ENCODE measurements around the gene C1orf141. TPM values are rescaled to one million over a fixed set of nuclear protein-coding genes. Genes with fewer than 3 reads are reported as not detected.

C1orf141 gene
- total and polyA plus RNA-seq, 4 donors, result not detected

DNA sequence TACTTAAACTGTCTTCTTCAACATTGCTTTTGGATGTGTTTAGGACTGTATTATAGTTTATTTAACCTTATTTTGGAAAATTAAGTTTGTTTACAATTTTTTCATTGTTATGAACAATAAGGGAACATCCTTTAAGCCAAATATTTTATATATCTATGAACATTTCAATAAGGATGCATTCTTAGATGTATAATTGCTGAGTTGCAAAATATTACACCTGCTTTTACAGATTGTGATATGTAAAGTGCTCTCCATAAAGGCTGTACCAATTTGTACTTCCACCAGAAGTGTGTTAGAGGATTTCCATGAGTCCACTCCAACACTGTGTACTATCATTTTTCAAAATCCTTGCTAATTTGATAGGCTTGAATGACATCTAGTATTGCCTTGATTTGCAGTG is 39.2 kb upstream of the C1orf141 start:
- Histone ChIP-seq H3K27ac (ENCODE audit: low read depth in 1 of 2, low read length in 2 of 2) (no peak overlapping the region), H3K27me3 (ENCODE audit: control insufficient read depth in 4 of 4, insufficient read depth in 4 of 4, low read length in 3 of 4) (no peaks in the 10 kb centered on the region), H3K4me1 (ENCODE audit: control insufficient read depth in 4 of 4, insufficient read depth in 4 of 4, low read length in 3 of 4) (peaks cover 0 to 18% (median 13%) of the 10 kb centered on the region in 4 donors), H3K4me3 (ENCODE audit: low read depth in 1 of 3, low read length in 3 of 3) (no peak overlapping the region), H3K9ac (ENCODE audit: low read depth in 1 of 2, low read length in 2 of 2) (no peak overlapping the region), H3K36me3 (ENCODE audit: control insufficient read depth in 4 of 4, insufficient read depth in 3 of 4, low read depth in 1 of 4, low read length in 3 of 4) (no peaks in the 10 kb centered on the region), H3K9me3 (ENCODE audit: control insufficient read depth in 4 of 4, low read length in 3 of 4) (no peaks in the 10 kb centered on the region)
- TF ChIP-seq, protein P1, sequence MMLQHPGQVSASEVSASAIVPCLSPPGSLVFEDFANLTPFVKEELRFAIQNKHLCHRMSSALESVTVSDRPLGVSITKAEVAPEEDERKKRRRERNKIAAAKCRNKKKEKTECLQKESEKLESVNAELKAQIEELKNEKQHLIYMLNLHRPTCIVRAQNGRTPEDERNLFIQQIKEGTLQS (IDR thresholded peaks at IDR 0.05), result no peak
- TF ChIP-seq JUND (IDR thresholded peaks at IDR 0.05), result no peak
- no peak for TF ChIP-seq HNF4A (conservative IDR thresholded peaks at IDR 0.05)
- no peak for TF ChIP-seq SP1 (IDR thresholded peaks at IDR 0.05)
- TF ChIP-seq, protein P2, sequence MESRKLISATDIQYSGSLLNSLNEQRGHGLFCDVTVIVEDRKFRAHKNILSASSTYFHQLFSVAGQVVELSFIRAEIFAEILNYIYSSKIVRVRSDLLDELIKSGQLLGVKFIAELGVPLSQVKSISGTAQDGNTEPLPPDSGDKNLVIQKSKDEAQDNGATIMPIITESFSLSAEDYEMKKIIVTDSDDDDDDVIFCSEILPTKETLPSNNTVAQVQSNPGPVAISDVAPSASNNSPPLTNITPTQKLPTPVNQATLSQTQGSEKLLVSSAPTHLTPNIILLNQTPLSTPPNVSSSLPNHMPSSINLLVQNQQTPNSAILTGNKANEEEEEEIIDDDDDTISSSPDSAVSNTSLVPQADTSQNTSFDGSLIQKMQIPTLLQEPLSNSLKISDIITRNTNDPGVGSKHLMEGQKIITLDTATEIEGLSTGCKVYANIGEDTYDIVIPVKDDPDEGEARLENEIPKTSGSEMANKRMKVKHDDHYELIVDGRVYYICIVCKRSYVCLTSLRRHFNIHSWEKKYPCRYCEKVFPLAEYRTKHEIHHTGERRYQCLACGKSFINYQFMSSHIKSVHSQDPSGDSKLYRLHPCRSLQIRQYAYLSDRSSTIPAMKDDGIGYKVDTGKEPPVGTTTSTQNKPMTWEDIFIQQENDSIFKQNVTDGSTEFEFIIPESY (IDR thresholded peaks at IDR 0.05), result no peak
- TF ChIP-seq, protein P3, sequence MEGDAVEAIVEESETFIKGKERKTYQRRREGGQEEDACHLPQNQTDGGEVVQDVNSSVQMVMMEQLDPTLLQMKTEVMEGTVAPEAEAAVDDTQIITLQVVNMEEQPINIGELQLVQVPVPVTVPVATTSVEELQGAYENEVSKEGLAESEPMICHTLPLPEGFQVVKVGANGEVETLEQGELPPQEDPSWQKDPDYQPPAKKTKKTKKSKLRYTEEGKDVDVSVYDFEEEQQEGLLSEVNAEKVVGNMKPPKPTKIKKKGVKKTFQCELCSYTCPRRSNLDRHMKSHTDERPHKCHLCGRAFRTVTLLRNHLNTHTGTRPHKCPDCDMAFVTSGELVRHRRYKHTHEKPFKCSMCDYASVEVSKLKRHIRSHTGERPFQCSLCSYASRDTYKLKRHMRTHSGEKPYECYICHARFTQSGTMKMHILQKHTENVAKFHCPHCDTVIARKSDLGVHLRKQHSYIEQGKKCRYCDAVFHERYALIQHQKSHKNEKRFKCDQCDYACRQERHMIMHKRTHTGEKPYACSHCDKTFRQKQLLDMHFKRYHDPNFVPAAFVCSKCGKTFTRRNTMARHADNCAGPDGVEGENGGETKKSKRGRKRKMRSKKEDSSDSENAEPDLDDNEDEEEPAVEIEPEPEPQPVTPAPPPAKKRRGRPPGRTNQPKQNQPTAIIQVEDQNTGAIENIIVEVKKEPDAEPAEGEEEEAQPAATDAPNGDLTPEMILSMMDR (IDR thresholded peaks at IDR 0.05; ENCODE audit: low read depth, low read length, missing input control), result no peak
- no peak for TF ChIP-seq GABPA (IDR thresholded peaks at IDR 0.05 in 1 of 2, conservative IDR thresholded peaks at IDR 0.05 in 1 of 2)
- TF ChIP-seq FOXA1 (IDR thresholded peaks at IDR 0.05), result no peak
- TF ChIP-seq YY1 (IDR thresholded peaks at IDR 0.05), result no peak
- no peak for TF ChIP-seq NR2F2 (IDR thresholded peaks at IDR 0.05)
- TF ChIP-seq TAF1 (conservative IDR thresholded peaks at IDR 0.05), result no peak
- TF ChIP-seq EGR1 (IDR thresholded peaks at IDR 0.05; ENCODE audit: low read depth in 2 of 2), result no peak
- no peak for TF ChIP-seq FOXA2 (IDR thresholded peaks at IDR 0.05)
- TF ChIP-seq, protein P4, sequence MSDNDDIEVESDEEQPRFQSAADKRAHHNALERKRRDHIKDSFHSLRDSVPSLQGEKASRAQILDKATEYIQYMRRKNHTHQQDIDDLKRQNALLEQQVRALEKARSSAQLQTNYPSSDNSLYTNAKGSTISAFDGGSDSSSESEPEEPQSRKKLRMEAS (IDR thresholded peaks at IDR 0.05), result no peak
- no peak for TF ChIP-seq HNF4G (IDR thresholded peaks at IDR 0.05)
- TF ChIP-seq RAD21 (IDR thresholded peaks at IDR 0.05), result no peak
- TF ChIP-seq, protein P5, sequence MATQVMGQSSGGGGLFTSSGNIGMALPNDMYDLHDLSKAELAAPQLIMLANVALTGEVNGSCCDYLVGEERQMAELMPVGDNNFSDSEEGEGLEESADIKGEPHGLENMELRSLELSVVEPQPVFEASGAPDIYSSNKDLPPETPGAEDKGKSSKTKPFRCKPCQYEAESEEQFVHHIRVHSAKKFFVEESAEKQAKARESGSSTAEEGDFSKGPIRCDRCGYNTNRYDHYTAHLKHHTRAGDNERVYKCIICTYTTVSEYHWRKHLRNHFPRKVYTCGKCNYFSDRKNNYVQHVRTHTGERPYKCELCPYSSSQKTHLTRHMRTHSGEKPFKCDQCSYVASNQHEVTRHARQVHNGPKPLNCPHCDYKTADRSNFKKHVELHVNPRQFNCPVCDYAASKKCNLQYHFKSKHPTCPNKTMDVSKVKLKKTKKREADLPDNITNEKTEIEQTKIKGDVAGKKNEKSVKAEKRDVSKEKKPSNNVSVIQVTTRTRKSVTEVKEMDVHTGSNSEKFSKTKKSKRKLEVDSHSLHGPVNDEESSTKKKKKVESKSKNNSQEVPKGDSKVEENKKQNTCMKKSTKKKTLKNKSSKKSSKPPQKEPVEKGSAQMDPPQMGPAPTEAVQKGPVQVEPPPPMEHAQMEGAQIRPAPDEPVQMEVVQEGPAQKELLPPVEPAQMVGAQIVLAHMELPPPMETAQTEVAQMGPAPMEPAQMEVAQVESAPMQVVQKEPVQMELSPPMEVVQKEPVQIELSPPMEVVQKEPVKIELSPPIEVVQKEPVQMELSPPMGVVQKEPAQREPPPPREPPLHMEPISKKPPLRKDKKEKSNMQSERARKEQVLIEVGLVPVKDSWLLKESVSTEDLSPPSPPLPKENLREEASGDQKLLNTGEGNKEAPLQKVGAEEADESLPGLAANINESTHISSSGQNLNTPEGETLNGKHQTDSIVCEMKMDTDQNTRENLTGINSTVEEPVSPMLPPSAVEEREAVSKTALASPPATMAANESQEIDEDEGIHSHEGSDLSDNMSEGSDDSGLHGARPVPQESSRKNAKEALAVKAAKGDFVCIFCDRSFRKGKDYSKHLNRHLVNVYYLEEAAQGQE (IDR thresholded peaks at IDR 0.05), result no peak
- no peak for DNase-seq (ENCODE audit: low spot score)

DNA sequence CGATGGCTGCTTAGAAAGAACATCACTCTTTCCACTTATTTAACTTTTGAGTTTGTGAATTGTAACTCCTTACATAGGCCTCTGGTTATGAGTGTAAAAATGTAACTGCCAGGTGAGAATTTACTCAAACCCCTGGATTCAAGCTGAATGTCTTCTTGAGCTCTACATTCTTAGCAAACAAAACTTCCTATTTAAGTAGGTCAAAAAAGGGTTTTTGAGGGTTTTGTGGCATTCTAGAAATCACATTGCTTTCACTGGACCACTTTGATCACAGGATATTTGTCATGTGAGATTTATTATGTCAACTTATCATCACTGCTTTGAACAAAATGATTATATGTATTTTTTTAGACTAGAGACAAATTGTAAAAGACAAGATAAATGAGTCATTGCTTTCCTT is 37.2 kb upstream of the C1orf141 start:
- Histone ChIP-seq H3K27ac (ENCODE audit: low read depth in 1 of 2, low read length in 2 of 2) (no peak overlapping the region), H3K9me3 (ENCODE audit: control insufficient read depth in 4 of 4, low read length in 3 of 4) (no peaks in the 10 kb centered on the region), H3K9ac (ENCODE audit: low read depth in 1 of 2, low read length in 2 of 2) (no peak overlapping the region), H3K36me3 (ENCODE audit: control insufficient read depth in 4 of 4, insufficient read depth in 3 of 4, low read depth in 1 of 4, low read length in 3 of 4) (no peaks in the 10 kb centered on the region), H3K27me3 (ENCODE audit: control insufficient read depth in 4 of 4, insufficient read depth in 4 of 4, low read length in 3 of 4) (no peaks in the 10 kb centered on the region), H3K4me3 (ENCODE audit: low read depth in 1 of 3, low read length in 3 of 3) (no peak overlapping the region), H3K4me1 (ENCODE audit: control insufficient read depth in 4 of 4, insufficient read depth in 4 of 4, low read length in 3 of 4) (peaks cover 0 to 23% (median 13%) of the 10 kb centered on the region in 4 donors)
- no peak for TF ChIP-seq GABPA (IDR thresholded peaks at IDR 0.05 in 1 of 2, conservative IDR thresholded peaks at IDR 0.05 in 1 of 2)
- no peak for TF ChIP-seq TAF1 (conservative IDR thresholded peaks at IDR 0.05)
- TF ChIP-seq FOXA2 (IDR thresholded peaks at IDR 0.05), result no peak
- TF ChIP-seq RAD21 (IDR thresholded peaks at IDR 0.05), result no peak
- DNase-seq (ENCODE audit: low spot score), result no peak
- WGBS, result 52% methylated on average over 1 of the region's 1 CpG

All from liver (tissue), 9 donors.